ENCODE data around the gene LIPH.

- TF ChIP-seq TAF1 (IDR thresholded peaks at IDR 0.05; ENCODE audit: borderline replicate concordance, insufficient read depth, low read length) (no peak), SIN3A (IDR thresholded peaks at IDR 0.05; ENCODE audit: borderline replicate concordance, insufficient read depth, low read length) (no peak)
Observed at GRCh38 chr3:185519021-185519420, 33.4 kb downstream of the LIPH start.
